ENCODE measurements around the gene PTPRN2. TPM values are rescaled to one million over a fixed set of nuclear protein-coding genes. Genes with fewer than 3 reads are reported as not detected.
"Not testable (repeated sequence)": the region's sequence is repeated elsewhere in the genome, so short reads cannot be mapped to it uniquely, and the experiment has no call there.

Gene PTPRN2
- total RNA-seq, 2 donors from 2014 or later: 0.72 to 0.79 TPM

DNA sequence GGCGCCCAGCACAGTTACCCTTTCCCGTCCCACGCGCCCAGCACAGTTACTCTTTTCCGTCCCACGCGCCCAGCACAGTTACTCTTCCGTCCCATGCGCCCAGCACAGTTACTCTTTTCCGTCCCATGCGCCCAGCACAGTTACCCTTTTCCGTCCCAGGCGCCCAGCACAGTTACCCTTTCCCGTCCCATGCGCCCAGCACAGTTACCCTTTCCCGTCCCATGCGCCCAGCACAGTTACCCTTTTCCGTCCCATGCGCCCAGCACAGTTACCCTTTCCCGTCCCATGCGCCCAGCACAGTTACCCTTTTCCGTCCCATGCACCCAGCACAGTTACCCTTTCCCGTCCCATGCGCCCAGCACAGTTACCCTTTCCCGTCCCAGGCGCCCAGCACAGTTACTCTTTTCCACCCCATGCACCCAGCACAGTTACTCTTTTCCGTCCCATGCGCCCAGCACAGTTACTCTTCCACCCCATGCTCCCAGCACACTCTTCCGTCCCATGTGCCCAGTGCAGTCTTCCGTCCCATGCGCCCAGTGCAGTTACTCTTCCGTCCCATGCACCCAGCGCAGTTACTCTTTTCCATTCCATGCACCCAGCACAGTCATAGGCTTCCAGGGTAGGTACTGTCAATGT, 853.7 kb downstream of the PTPRN2 start:
- H3K4me3 Mint-ChIP-seq; H3K4me1 Mint-ChIP-seq (ENCODE audit: low read depth); DNase-seq; H3K27ac Mint-ChIP-seq; H3K36me3 Mint-ChIP-seq (ENCODE audit: insufficient read depth in 2 of 2); H3K9me3 Mint-ChIP-seq; ATAC-seq (replicated peaks in 1 of 2): not testable (repeated sequence)
- H3K27me3 Mint-ChIP-seq (ENCODE audit: low read depth): peaks cover 11% of the 10 kb centered on the region

DNA sequence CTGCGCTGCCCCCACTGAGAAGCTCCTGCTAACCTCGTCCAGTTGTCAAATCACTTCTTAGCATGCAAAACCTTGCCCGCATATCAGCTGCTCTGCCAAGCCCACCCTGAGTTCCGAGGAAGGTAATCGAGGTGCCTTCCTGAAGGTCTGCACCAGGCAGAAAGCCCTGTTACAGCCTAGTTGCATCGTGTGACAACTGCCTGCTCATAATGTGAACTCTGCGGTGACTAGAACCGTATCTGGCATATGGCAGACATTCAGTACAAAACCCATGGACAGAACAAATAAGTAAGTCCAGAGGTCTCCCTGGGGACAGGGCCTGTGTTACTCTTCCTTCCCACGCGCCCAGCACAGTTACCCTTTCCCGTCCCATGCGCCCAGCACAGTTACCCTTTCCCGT, 856.5 kb downstream of the PTPRN2 start:
- no peak for DNase-seq
- no peak overlapping the region for H3K4me3 Mint-ChIP-seq
- H3K27ac Mint-ChIP-seq: no peak overlapping the region
- no peak for ATAC-seq (replicated peaks in 1 of 2)
- H3K36me3 Mint-ChIP-seq (ENCODE audit: insufficient read depth in 2 of 2): no peaks in the 10 kb centered on the region
- H3K9me3 Mint-ChIP-seq: peaks cover 0 to 2% of the 10 kb centered on the region in 2 donors
- no peaks in the 10 kb centered on the region for H3K4me1 Mint-ChIP-seq (ENCODE audit: low read depth)
- H3K27me3 Mint-ChIP-seq (ENCODE audit: low read depth): no peaks in the 10 kb centered on the region

DNA sequence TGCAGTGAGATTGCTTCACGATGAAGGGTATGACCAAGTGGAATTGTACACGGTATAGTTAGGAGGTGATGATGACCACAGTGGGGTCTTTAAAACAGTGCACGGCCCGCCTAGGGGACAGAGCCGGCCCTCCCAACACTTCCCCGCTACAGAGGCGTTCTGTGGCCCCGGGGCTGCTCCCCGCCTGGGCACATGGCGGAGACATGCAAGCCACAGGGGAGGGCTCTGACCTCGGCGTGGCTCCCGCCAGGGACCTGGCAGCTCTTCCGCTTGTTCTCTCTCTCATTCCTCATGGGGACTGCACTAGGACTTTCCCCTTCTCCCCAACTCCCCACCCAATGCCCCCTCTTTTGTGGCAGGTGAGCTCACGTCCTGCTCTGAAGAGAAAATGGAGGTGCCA, 857.0 kb downstream of the PTPRN2 start:
- Mint-ChIP-seq H3K27me3 (ENCODE audit: low read depth) (no peaks in the 10 kb centered on the region), H3K27ac (no peak overlapping the region), H3K36me3 (ENCODE audit: insufficient read depth in 2 of 2) (no peaks in the 10 kb centered on the region), H3K9me3 (peaks cover 0 to 2% of the 10 kb centered on the region in 2 donors), H3K4me3 (no peak overlapping the region), H3K4me1 (ENCODE audit: low read depth) (no peaks in the 10 kb centered on the region)
- DNase-seq: no peak
- ATAC-seq (replicated peaks in 1 of 2): no peak

DNA sequence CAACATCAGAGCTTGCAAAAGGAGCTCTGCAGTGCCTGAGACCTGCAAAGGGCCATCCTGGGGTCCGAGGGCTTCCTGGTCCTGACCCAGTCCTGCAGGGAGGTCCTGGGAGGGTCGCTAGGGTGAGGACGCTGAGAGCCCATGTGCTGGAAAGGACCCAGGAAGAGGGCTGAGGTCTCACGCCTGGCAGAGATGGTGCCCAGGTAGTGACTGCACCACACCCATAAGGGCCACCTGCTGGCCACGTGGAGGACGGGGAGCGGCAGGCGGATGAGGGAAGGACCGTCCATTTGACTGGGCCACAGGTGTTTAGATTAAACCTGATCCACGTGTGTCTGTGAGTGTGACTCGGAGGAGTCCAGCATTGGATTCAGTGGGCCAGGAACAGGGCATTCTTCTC, 858.1 kb downstream of the PTPRN2 start:
- no peak for DNase-seq
- Mint-ChIP-seq H3K4me1 (ENCODE audit: low read depth) (no peaks in the 10 kb centered on the region), H3K4me3 (no peak overlapping the region), H3K36me3 (ENCODE audit: insufficient read depth in 2 of 2) (no peaks in the 10 kb centered on the region), H3K27me3 (ENCODE audit: low read depth) (no peaks in the 10 kb centered on the region), H3K27ac (no peak overlapping the region), H3K9me3 (peaks cover 0 to 2% of the 10 kb centered on the region in 2 donors)
- ATAC-seq (replicated peaks in 1 of 2): no peak

DNA sequence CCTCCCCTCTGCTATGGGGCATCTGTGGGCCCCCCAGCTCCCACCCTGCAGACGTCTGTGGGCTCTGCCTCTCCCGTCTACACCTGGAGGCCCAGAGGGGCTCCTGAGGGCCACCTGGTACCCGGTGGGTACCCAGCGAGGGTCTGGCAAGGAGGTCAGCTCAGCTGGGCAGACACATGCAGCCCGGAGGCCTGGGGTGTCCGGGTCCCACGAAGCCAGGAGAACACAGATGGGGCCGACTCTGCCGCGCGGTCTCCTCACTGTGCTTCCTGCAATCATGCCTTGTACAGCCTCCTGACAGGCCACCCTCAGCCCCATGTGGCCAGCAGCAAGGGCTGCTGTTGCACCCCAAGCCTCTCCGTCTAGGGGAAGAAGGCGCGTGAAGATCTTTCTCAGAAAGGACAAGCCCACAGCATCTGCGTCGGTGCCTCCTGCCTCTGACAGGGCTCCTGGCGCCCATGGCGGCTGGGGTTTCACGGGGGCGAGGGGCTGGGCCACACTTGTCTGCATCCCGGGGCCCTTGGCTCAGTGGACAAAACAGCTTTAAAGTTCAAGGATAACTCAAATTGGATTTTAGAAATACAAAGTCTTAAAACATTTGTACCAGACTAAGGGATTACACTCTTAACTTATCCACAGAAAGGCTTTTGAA, 859.5 kb downstream of the PTPRN2 start:
- DNase-seq (no peak), ATAC-seq (replicated peaks in 1 of 2) (no peak)
- Mint-ChIP-seq H3K36me3 (ENCODE audit: insufficient read depth in 2 of 2) (no peaks in the 10 kb centered on the region), H3K27me3 (ENCODE audit: low read depth) (no peaks in the 10 kb centered on the region), H3K27ac (no peak overlapping the region), H3K4me3 (no peak overlapping the region), H3K4me1 (ENCODE audit: low read depth) (no peaks in the 10 kb centered on the region), H3K9me3 (no peaks in the 10 kb centered on the region)

DNA sequence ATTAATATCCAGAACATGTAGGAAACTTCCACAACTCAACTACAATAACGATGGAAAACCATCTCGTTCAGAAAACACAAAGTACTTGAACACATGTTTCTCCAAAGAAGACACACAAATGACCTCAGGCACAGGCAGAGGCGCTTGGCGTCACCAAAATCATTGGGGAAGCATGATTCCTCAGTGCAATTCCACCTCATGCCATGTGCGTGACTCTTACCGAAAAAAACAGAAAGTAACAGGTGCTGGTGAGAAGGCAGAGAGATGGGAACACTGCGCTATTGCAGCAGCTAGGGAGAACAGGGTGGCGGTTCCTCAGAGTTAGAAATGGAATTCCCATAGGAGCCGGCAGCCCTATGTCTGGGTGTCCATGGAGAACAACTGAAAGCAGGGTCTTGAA, 860.9 kb downstream of the PTPRN2 start:
- H3K27ac Mint-ChIP-seq: no peak overlapping the region
- H3K27me3 Mint-ChIP-seq (ENCODE audit: low read depth): no peaks in the 10 kb centered on the region
- ATAC-seq (replicated peaks in 1 of 2) (no peak), DNase-seq (no peak)
- no peaks in the 10 kb centered on the region for H3K4me1 Mint-ChIP-seq (ENCODE audit: low read depth)
- no peaks in the 10 kb centered on the region for H3K36me3 Mint-ChIP-seq (ENCODE audit: insufficient read depth in 2 of 2)
- no peaks in the 10 kb centered on the region for H3K9me3 Mint-ChIP-seq
- no peak overlapping the region for H3K4me3 Mint-ChIP-seq

DNA sequence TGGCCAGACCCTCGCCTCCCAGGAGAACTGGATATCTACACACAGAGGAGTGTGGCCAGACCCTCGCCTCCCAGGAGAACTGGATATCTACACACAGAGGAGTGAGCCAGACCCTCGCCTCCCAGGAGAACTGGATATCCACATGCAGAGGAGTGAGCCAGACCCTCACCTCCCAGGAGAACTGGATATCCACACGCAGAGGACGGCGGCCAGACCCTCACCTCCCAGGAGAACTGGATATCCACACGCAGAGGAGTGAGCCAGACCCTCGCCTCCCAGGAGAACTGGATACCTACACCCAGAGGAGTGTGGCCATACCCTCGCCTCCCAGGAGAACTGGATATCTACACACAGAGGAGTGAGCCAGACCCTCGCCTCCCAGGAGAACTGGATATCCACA, 862.3 kb downstream of the PTPRN2 start:
- H3K4me3 Mint-ChIP-seq; H3K27me3 Mint-ChIP-seq (ENCODE audit: low read depth); DNase-seq; ATAC-seq (replicated peaks in 1 of 2); H3K36me3 Mint-ChIP-seq (ENCODE audit: insufficient read depth in 2 of 2); H3K9me3 Mint-ChIP-seq; H3K27ac Mint-ChIP-seq; H3K4me1 Mint-ChIP-seq (ENCODE audit: low read depth): not testable (repeated sequence)

DNA sequence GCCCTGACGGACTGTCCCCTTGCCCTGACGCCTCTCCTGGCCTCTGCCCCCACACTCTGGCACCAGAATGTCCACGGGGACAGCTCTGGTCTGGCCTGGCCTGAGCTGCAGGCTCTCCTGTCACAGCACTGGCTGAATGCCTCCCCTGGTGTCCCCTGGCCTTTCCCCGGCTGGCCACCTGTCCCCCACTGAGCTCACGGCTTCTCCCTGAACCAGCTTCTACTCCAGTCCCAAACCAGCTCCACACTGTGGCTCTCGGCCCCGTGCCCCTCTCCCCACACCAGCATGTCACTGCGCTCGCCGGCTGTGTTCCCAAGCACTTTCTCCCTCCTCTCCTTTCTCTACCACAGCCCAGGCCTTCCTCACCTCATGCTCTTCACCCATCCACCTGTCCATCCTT, 864.4 kb downstream of the PTPRN2 start:
- Mint-ChIP-seq H3K27ac (no peak overlapping the region), H3K4me3 (no peak overlapping the region), H3K9me3 (no peaks in the 10 kb centered on the region), H3K27me3 (ENCODE audit: low read depth) (no peaks in the 10 kb centered on the region), H3K36me3 (ENCODE audit: insufficient read depth in 2 of 2) (no peaks in the 10 kb centered on the region), H3K4me1 (ENCODE audit: low read depth) (no peaks in the 10 kb centered on the region)
- ATAC-seq (replicated peaks in 1 of 2) (no peak), DNase-seq (no peak)

DNA sequence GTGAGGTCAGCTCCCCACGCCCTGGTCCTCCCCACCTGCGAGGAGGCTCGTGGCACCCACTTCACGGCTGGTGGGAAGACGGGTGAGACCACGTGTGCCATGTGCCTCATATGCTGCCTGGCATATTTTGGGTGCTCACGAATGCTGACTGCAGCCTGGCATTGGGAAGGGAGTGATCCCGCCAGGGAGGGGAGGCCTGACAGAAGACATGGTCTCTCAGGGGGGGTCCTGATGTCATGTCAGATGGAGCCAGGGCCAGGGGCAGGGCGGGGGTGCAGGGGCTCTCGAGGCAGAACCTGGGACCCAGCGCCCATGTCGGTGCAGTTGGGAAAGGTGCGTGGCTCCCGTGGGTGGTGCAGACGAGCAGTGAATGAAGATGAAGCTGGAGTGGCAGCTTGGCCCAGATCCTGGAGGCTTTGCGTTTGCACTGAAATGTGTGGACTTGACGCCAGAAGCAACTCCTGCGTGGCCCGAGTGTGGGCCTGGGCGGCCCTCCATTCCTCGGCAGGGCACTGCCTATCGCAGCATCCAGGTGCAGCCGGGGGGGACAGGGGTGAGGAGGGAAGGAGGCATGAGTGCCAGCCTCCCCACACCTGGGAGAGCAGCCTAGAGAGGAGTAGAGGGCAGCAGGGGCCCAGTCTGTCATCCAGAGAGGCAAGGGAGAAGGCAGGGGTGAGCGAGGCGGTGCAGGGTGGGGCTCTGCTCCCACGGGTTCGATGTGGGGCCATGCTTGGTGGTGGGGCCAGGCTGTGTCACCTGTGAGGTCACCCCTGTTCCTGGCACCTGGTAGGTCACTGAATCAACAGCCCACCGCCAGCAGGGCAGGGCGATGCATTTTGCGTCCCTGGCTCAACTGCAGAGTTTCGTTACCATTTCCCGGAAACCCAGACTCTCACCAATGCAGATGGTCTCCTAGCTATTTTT, 865.2 kb downstream of the PTPRN2 start:
- Mint-ChIP-seq H3K27ac (no peak overlapping the region), H3K9me3 (no peaks in the 10 kb centered on the region), H3K27me3 (ENCODE audit: low read depth) (no peaks in the 10 kb centered on the region), H3K36me3 (ENCODE audit: insufficient read depth in 2 of 2) (no peaks in the 10 kb centered on the region), H3K4me1 (ENCODE audit: low read depth) (no peaks in the 10 kb centered on the region), H3K4me3 (no peak overlapping the region)
- no peak for ATAC-seq (replicated peaks in 1 of 2)
- DNase-seq: no peak

DNA sequence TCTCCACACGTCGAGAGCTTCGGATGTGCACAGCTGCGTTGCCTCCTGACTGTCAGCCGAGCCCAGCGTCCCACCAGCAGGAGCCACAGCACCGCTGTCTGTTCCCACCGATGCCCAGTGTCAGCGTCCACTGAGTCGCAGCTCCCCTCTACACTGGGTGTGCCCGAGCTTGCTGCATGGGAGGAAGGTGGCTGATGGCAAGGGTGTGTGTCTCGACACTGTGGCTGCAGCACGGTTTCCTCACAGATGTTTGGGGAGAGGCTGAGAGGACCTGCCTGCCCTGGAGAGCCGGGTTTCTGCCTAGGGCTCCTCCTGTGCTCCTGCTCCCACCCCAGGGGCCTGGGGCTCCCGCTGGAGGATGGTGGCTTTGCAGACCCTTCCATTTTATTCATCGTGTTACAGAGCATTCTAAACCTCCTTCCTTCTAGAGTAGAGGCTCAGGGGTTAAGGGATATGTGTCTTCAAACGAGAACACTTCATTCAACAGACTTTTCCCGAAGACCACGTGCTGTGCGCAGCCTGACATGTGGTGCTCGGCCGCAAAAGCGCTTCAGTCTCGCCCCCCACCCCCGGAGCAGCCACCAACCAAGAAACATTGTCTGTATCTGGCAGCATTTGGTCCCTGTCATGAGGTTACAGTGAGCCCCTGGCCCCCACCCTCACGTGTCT, 866.0 kb downstream of the PTPRN2 start:
- no peak for ATAC-seq (replicated peaks in 1 of 2)
- Mint-ChIP-seq H3K4me1 (ENCODE audit: low read depth) (no peaks in the 10 kb centered on the region), H3K4me3 (no peak overlapping the region), H3K27me3 (ENCODE audit: low read depth) (no peaks in the 10 kb centered on the region), H3K36me3 (ENCODE audit: insufficient read depth in 2 of 2) (no peaks in the 10 kb centered on the region), H3K9me3 (no peaks in the 10 kb centered on the region), H3K27ac (no peak overlapping the region)
- DNase-seq: no peak

DNA sequence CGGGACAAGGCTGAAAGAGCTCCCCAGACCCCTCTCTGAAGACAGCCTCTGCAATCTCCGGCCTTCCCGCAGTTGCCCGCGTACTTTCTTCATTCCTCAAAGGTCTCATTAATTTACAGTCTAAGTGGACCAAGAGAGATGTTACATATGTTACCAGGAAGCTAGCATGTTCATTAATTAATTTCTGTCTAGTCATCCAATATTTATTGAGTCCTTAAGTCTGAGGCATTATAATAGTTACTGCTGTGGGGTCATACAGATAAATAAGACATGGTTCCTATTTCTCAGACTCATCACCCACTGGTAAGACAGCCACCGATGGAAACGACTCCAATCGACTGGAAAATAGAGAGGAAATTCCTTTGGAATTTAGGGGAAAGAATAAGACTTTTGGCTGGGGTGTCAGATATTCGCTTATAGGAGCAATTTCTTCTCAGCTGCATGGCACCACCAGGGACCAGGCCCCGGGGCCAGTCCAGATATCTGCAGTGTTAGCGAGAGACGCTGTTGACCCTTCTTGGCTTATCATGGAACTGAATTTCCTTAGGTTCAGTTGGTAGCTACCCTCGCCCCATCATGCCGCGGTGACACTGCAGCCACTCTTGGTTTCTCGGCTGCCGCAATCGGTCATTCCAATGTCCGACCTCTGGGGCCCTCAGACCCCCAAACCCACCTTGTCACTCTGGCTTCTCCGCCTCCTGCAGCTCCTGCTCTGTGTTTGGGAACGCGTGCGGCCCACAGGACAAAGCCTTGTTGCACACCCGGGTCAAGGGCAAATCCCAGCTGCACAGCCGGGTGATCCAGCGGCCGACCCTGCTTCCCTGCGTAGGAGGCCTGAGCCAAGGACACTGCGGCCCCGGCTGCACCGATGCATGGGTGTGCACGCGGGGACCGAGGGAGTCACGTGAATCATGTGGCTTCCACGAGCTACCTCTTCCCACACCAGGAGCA, 867.6 kb downstream of the PTPRN2 start:
- DNase-seq (no peak), ATAC-seq (replicated peaks in 1 of 2) (no peak)
- H3K27ac Mint-ChIP-seq: no peak overlapping the region
- H3K27me3 Mint-ChIP-seq (ENCODE audit: low read depth): no peaks in the 10 kb centered on the region
- no peaks in the 10 kb centered on the region for H3K4me1 Mint-ChIP-seq (ENCODE audit: low read depth)
- no peak overlapping the region for H3K4me3 Mint-ChIP-seq
- no peaks in the 10 kb centered on the region for H3K36me3 Mint-ChIP-seq (ENCODE audit: insufficient read depth in 2 of 2)
- H3K9me3 Mint-ChIP-seq: no peaks in the 10 kb centered on the region

DNA sequence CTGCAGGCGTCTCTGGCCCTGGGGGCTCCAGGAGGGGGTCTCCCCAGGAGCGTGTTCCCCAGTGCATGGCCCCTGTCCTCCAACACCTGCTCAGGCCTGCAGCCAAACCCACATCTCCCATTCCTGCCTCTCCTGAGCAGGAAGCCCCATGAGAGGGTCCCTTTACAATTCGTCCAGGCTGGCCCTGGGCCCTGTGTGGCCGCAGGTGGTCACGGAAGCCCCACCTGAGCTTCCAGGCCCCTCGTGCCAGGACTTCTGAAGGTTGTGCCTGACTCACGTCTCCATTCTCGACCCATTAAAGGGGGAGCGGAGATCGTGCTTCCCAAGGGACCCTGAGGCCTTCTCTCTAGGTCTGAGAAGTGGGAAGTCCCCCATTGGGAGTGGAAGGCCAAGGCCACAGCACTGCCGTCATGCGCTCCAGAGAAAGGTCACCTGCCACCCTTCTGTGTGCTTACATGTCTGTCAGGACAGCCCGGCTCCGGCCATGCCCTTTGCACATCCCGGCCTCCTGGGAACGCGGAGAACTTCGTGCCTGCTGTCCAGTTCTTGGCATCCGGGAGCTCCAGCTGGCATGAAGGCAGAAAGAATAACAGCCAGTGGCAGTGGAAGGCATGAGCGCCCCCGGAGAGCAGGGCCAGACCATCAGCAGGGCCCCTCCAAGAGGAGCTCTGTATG, 868.5 kb downstream of the PTPRN2 start:
- no peaks in the 10 kb centered on the region for H3K9me3 Mint-ChIP-seq
- no peaks in the 10 kb centered on the region for H3K4me1 Mint-ChIP-seq (ENCODE audit: low read depth)
- ATAC-seq (replicated peaks in 1 of 2) (no peak), DNase-seq (no peak)
- no peak overlapping the region for H3K4me3 Mint-ChIP-seq
- H3K27ac Mint-ChIP-seq: no peak overlapping the region
- no peaks in the 10 kb centered on the region for H3K36me3 Mint-ChIP-seq (ENCODE audit: insufficient read depth in 2 of 2)
- no peaks in the 10 kb centered on the region for H3K27me3 Mint-ChIP-seq (ENCODE audit: low read depth)
